SK-N-SH (cell line): Measurements from ENCODE around the gene ZNF365.

Experiments used
- CTCF ChIP-seq: fragments of 200-600 bp; sonication (generic); IDR thresholded peaks from 2 replicates; pipeline ENCODE4 v1.6.1; 2017; ENCODE audit warnings: antibody characterized with exemption, mild to moderate bottlenecking, moderate library complexity
- IRF3 ChIP-seq: fragments of 150-350 bp; IDR thresholded peaks from 2 replicates; pipeline ENCODE4 v1.6.1; 2016; ENCODE audit warnings: mild to moderate bottlenecking, low read depth, low read length
- MXI1 ChIP-seq: IDR thresholded peaks from 2 replicates; pipeline ENCODE4 v1.6.1; 2012; ENCODE audit warnings: mild to moderate bottlenecking, low read depth, low read length, improper control_type of control experiment
- POLR2AphosphoS5 ChIP-seq: IDR thresholded peaks from 2 replicates; pipeline ENCODE4 v1.6.1; 2012; ENCODE audit warnings: low read depth, low read length
- RCOR1 ChIP-seq: fragments of 150-350 bp; IDR thresholded peaks from 2 replicates; pipeline ENCODE4 v1.6.1; 2017; ENCODE audit warnings: antibody characterized with exemption, low read length
- RFX5 ChIP-seq: IDR thresholded peaks from 2 replicates; pipeline ENCODE4 v1.6.1; 2012; ENCODE audit warnings: mild to moderate bottlenecking, improper control_type of control experiment, low read length
- SIN3A ChIP-seq: IDR thresholded peaks from 2 replicates; pipeline ENCODE4 v1.6.1; 2012; ENCODE audit warnings: low read depth, mild to moderate bottlenecking, low read length, moderate library complexity, borderline replicate concordance
- TAF1 ChIP-seq: IDR thresholded peaks from 2 replicates; pipeline ENCODE4 v1.6.1; 2012; ENCODE audit warnings: low read depth, mild to moderate bottlenecking, low read length, moderate library complexity, borderline replicate concordance
- YY1 ChIP-seq: IDR thresholded peaks from 2 replicates; pipeline ENCODE4 v1.4.0; 2012; ENCODE audit warnings: low read depth, mild to moderate bottlenecking

DNA sequence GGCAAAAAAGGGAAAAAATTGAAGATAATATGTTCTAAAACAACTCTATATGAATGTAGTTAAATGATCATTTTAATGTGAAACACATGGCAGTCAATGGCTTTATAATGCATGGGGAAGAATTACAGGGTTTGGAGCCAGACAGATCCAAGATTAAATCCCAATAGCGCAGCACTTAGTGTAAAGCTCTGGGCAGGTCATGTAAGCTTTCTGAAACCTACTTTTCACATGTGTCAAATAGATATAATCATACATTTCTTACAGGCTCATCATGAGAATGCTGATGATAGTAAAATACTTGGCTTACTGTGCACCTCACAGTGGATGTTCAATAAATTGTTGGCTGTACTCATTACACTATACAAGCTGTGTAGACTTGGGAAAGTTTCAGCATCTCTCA lies 48.0 kb upstream of the ZNF365 start:
- TF ChIP-seq MXI1 (no peak), YY1 (no peak), CTCF (no peak), TAF1 (no peak), POLR2AphosphoS5 (no peak), RFX5 (no peak), RCOR1 (peak; percentile 24; the same call in 1 of the 2 replicates), SIN3A (no peak), IRF3 (no peak)
